Globus pallidus (tissue), 1 donor: ENCODE data around the gene ABL1.
"Not testable (repeated sequence)": the region's sequence is repeated elsewhere in the genome, so short reads cannot be mapped to it uniquely, and the experiment has no call there.

Experiments used
- DNase-seq: peaks from one replicate; pipeline ENCODE4 v3.0.0-alpha.2; 2015; ENCODE audit warnings: low spot score

Gene ABL1

DNA sequence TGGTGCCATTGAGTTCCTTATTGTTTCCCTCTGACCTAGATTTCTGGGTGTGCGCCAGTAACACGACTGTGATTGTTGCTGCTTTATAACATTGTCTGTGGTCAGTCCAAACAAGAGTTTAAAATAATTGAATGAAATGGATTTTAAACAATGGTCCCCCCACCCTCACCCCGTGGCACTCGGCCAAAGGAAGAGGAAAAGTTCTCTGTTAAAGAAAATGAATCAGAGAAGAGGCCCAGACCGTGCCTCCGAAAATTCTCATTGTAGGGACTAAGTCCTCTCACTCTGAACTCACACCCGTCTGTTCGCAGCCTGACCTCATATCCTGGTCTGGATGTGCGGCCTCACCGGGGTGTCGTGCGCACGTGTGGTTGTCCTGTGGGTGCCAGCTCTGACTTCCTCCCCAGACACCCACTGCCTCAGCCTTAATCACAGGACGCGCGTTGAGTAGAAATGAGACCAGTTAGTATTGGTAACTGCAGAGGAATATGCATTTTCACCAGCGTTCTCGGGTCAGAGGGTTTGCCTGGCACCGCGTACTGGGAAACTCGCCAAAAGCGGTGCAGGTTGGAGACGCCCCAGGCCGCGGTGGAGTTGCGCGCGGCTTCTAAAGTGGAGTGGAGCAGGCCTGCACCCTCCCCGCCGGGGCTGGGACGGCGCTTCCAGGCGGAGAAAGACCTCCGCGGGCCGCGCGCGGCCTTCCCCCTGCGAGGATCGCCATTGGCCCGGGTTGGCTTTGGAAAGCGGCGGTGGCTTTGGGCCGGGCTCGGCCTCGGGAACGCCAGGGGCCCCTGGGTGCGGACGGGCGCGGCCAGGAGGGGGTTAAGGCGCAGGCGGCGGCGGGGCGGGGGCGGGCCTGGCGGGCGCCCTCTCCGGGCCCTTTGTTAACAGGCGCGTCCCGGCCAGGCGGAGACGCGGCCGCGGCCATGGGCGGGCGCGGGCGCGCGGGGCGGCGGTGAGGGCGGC, at the start of gene ABL1:
ABL1 (plus strand) TSS at position 884 of the 966 bp plus-strand sequence. CDS start 193 bp downstream, outside the sequence.
- DNase-seq, result peak; percentile 70

DNA sequence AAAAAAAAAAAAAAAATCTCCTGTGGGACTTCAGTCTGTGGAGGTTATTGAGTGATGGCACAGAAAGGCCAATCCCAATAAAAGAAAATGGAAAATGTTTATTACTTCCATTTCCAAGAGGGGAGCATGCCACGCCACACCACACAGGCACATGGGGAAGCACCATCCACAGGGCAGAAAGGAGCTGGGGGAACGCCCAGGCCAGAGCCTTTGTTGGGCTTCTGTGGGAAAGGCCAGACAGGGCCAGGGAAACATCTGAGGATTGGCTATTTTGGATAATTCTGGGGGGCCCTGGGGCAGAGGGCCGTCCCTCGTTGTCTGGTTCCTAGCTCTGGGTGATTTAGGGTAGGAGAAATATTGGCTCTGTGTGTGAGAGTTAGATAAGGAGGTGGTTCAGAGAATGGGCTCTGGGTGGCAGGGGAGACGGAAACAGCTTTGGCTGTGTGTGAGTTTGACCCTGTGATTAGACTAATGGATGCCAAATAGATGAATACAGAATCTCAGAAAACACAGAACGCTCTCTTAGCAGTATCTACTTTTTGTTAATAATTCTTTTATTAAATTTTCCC, 49.0 kb upstream of the ABL1 start:
- DNase-seq, result no peak

DNA sequence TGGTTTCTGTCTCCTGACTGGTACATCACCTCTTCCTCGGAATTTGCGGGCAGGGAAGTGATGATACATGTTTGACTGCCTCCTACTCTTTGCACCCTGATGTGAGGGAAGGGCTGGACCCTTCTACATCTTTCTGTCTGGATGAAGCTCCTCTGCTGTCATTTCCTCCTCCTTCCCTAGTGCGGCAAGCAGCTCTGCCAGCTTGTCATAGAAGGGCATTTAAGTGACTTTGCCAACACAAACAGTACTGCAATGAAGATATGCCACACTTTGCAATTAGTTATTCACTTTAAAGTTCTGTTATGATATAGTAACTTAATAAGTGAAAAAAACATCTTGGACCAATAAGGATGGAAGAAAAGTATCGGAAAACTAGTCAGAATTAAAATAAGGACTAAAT, 48.5 kb upstream of the ABL1 start:
- DNase-seq, result no peak

DNA sequence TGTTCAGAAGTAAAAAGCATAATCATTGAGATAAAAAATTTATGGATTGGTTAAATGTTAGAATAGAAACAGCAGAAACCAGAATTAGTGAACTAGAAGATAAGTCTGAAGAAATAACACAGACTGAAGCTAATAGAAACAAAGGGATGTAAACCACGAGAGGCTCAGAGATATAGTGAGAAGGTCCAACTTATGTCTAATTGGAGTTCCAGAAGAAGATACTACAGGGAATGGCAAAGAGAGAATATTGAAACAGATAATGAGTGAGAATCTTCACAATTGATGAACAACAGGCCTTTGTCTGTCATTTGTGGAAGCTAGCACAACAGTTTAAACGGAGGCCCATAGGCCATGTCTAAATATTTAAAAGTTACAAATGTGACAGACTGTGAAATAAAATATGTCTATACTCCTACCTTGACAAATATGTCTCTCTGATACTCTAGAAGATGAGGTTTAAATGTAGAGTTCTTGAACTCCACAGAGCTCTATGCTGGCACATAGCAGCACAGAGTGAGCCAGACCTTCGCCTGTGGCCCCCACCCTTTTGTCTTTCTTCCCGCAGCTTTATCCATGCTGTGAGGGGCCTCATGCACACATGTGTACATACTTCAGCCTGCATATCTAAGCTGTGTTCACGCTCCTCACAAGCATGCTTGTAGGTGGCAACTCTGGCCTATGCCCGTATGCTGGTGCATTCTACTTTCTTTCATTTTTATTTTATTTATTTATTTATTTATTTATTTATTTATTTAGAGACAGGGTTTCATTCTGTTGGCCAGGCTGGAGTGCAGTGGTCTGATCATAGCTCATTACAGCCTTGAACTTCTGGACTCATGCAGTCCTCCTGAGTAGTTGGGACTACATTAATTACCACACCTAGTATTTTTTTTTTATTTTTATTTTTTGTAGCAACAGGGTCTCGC, 45.0 kb upstream of the ABL1 start:
- DNase-seq, result no peak

DNA sequence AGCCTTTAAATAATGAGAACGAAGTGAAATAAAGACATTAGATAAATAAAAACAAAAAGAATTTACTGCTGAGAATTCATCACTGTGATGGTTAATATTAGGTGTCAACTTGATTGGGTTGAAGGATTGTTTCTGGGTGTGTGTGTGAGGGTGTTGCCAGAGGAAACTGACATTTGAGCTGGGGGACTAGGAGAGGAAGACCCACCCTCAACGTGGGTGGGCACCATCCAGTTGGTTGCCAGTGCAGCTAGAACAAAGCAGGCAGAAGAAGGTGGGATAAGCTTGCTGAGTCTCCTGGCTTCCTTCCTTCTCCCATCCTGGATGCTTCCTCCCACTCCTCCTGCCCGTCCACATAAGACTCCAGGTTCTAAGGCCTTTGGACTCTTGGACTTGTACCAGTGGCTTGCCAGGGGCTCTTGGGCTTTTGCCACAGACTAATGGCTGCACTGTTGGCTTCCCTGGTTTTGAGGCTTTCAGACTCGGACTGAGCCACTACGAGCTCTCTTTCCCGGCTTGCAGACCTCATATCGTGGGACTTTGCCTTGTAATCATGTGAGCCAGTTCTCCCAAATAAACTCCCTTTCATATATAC, 43.7 kb upstream of the ABL1 start:
- no peak for DNase-seq

DNA sequence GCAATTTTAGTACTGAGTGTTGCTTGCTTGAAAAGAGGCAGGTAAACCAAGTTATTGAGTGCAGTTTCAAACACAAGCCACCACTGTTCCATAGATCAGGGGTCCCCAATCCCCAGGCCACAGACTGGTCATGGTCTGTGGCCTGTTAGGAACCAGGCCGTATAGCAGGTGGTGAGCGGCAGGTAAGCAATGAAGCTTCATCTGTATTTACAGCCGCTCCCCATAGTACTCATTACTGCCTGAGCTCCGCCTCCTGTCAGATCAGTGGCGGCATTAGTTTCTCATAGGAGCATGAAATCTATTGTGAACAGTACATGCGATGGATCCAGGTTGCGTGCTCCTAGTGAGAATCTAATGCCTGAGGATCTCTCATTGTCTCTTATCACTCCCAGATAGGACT, 41.5 kb upstream of the ABL1 start:
- no peak for DNase-seq

DNA sequence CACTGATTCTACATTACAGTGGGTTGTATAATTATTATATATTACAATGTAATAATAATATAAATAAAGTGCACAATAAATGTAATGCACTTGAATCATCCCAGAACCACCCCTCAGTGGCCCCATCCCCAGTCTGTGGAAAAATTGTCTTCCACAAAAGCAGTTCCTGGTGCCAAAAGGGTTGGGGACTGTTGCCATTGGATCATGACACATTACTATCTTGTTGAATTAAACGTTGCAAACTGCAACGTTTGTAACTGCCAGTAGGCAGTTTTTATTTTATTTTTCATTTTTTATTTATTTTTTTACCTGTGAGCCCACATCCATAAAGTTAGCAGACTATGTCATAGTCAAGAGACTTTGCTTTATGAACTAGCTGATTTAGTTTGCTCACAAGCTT, 41.0 kb upstream of the ABL1 start:
- not testable (repeated sequence) for DNase-seq

DNA sequence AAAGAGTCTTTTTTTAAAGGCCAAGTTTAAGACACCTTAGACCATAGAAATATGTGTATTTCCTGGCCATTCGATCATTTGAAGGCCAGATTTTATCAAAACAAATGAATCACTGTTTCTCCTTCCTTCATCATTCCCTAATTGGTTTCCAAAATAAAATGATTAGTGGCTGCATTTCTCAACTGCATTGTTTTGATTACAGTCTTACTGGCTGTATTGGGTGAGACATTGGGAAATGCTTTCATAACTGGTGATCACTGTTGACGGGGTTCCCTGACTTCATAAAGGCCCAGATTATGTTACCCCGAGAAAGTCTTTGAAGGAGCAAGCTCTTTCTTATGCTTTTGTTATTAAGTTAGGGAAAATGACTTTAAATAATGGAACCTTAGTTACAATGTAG, 40.6 kb upstream of the ABL1 start:
- not testable (repeated sequence) for DNase-seq

DNA sequence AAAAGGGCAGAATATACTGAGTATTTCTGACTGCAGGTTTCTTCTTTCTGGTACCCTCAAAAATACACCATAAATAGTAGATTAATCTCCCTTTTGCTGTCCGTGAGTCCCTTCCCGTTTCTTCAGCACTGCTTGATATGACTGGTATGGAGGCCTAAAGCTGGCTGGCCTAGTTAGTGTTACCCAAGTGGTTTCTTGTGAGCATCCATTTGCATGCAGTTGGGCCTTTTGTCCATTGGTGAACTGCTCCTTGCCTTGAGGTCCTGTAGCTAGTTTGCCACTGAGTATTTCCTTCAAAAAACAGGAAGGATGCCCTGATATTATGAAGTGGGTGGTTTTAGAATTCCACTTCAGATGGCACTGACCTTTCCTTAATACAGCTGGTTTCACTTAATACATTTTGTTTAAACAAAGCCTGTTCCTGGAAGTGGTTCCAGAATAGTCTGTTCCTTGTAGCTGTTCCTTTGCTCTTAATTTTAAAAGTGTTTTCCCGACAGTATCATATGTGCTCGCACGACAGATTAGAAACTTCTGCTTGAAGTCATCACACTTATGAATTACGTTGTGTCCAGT, 40.0 kb upstream of the ABL1 start:
- DNase-seq, result no peak

DNA sequence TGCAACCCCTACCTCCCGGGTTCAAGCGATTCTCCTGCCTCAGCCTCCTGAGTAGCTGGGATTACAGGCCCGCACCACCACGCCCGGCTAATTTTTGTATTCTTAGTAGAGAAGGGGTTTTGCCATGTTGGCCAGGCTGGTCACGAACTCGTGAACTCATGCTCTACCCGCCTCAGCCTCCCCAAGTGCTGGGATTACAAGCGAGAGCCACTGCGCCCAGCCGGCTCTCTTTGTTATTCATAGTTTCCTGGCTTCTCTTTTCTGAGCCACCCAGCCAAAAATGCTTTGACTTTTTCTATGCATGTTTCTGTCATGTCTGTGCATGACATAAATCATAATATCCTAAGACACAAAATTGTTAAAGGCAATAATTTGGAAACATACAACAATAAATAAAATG, 31.9 kb upstream of the ABL1 start:
- not testable (repeated sequence) for DNase-seq

DNA sequence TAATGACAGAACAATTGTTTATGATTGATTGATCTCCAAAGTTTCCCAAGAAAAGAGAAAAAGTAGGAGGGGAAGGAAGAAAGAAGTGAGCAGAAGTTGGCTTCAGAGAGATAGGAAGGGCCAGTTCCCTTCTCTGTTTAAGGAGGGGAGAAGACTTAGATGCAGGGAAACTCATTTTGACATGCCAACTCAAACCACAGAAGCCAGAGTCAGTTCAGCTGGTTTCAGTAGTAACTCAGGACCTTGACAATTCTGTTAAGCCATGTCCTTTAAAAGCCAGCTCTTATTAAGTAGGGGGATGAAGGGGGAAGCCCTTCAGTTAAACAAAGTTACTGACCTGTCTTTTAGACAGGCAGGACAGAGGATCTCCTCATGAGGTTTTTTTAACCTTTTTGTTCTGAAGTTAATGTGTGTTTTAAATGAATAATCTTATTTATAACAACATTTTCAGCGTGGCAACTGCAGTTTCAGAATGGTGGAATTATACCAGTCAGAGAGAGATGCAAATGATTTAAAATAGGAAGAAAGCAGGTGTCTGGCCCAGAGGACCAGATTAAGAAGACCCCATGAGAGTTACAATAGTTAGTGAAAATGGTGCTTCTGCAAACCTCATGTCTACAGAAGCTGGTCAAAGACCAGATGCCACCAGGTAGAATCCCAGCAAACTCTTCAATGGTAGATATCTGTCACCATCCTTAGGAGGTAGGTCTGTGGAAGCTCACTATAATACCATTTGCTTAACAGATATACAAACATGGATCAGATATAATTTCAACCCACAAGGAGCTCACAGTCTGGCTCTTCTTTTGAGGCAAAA, 29.3 kb upstream of the ABL1 start:
- DNase-seq, result no peak

DNA sequence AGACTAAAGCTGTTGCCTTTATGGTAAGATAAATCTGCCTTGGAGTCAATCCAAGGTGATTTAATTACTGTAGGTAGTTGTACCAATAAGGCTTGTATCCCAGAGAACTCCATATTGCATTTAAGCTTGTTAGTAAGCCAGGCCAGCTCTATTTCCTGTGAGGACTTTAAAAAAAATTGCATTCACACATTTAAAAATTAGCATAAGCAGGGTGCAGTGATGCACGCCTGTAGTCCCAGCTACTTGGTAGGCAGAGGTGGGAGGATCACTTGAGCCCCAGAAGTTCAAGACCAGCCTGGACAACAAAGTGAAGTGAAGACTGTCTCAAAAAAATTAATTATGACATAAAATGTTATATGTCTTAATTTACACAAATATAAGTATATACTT, 28.7 kb upstream of the ABL1 start:
- no peak for DNase-seq

DNA sequence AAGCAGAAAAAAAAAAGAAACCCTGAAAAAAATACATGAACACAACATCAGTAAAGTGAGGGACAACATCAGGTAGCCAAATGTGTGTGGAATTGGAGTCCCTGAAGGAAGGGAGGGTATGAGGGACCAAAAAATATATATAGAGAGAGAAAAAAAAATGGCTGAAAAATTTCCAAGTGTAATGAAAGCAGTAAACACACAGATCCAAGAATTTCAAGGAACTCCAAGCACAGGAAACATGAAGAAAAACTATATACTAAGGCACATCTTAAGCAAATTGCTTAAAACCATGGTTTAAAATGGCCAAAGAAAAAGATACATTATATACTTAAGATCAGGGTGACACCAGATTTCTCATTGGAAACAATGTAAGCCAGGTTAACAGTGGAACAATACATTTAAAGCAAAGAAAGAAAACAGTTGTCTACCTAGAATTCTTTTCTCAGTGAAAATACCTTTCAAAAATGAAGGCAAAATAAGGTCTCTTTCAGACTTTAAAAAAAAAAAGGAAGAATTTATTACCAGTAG, 24.4 kb upstream of the ABL1 start:
- no peak for DNase-seq

DNA sequence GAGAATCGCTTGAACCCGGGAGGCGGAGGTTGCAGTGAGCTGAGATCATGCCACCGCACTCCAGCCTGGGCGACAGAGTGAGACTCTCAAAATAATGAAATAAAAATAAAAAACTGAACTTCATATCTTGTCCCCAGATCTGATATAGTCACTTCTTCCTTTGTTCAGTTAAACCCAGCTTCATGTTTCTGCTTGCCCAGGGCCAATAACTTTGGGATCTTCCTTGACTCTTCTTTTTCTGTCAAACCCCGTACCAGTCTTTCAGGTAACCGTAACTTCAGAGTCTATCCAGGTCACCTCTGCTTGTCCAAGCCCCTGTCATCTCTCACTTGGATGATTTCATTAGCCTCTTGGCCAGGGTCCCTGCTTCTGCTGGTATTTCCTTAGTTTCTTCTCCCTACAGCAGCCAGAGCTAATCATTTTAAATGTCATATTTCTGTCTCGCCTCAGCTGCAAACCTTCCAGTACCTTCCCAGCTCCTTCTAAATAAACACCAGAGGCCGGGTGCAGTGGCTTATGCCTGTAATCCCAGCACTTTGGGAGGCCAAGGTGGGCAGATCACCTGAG, 19.7 kb upstream of the ABL1 start:
- DNase-seq, result no peak

DNA sequence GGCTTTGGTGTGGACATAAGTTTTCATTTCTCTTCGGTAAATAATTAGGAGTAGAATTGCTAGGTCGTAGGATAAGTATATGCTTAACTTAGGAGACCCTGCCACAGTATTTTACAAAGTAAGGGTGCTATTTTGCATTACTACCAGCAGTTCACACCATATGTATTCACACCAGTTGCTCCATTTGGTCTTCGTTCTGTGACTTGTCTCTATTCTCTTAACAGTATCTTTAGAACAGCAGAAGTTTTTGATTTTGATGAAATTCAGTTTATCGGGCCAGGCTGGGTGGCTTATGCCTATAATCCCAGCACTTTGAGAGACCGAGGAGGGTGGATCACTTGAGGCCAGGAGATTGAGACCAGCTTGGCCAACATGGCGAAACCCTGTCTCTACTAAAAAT, 17.1 kb upstream of the ABL1 start:
- no peak for DNase-seq

DNA sequence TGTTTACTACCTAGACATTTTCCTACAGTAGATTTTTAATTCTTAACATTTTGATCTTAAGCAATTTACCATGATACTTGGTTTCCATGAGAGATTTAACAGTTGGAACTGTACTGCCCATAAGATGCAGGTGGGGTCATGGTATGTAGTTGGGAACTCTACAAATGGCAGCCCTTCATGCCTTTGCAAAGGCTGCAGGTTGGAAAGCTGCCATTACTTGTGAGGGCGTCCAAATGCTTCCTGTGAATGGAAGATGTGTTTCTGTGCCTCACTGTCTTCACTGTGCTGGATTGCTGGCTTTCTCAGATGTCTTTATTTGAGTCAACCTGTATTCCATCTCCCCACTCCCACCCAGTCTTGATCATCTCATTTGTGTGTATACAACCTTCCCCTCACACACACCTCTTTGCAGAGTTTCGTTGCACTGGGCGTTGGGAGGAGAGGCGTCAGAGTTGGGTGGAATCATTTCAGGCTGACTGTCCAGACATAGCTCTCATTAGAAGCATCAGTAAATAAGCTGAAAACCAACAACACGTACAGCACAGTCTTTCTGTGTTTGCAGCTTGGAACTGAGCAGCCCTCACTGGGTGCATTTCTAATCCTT, 14.8 kb upstream of the ABL1 start:
- no peak for DNase-seq

DNA sequence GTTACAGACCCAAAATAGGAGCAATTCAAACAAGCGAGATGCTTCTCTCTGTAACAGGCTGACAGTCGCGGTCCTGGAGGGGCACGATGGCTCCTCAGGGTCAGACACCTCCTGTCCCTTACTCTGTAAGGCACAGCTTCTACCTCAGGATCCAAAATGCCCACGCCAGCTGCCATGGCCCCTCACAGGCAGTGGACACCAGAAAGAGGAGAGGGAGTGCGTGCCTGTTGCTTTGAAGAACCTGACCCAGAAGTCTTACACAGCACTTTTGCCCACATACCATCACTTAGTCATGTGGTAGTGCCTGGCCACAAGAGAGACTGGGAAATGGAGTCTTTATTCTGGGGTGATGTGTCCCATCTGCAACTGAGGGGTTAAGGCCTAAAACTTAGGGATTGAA, 11.6 kb upstream of the ABL1 start:
- no peak for DNase-seq

DNA sequence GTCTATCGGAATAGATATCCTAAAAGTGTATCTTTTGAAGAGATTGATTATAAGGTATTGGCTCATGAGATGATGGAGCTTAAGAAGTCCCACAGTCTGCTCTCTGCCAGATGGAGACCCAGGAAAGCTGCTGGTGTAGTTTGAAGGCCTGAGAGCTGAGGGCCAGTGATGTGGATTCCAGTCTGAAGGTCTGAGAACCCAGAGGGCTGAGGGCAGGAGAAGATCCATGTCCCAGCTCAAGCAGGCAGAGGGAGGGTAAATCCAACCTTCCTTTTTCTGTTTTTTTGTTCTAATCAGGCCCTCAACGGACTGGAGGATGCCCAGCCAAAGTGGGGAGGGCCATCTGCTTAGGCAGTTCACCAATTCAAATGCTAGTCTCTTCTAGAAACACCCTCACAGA, 11.0 kb upstream of the ABL1 start:
- no peak for DNase-seq

DNA sequence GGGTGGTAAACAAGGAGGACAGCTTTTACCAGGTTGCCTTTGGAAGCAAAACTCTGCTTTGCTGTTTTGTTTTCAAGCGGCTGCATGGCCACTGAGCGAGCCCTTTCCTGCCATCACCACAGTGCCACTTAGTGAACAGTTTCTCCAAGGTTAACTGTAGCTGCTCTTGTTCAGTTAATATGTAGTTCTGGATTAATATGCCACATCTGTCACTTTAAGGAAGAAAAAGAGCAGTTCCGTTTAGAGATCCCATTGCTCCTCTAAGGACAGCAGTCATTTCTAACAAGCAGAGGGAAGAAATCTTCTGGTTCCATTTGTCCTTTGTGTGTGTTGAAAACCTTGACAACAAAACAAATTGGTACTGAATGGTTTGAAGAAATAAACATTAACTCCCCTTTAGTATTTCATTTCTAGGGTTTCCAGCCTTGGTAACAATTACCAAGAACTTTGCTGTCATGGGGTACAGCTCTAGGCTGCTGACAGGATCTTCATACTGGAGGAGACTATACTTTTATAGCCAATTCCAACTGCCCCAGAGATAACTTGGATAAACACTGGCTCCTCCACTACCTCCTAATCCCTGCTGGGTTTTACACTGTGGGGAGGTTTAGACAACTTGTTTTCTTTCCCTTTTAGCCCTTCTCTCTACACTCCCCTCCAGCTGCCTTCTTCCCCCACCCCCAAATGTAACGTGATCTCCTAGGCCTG, 10.3 kb upstream of the ABL1 start:
- no peak for DNase-seq
